22Rv1 (cell line): ENCODE measurements around the gene RPA3.

Source experiments
- CTCF ChIP-seq: fragments of 450-650 bp; IDR thresholded peaks from 2 replicates; pipeline ENCODE4 v1.5.1; 2017; ENCODE audit warnings: mild to moderate bottlenecking
- ZFX ChIP-seq: fragments of 450-650 bp; IDR thresholded peaks from 2 replicates; pipeline ENCODE4 v1.6.1; 2017; ENCODE audit warnings: antibody characterized with exemption, borderline replicate concordance

DNA sequence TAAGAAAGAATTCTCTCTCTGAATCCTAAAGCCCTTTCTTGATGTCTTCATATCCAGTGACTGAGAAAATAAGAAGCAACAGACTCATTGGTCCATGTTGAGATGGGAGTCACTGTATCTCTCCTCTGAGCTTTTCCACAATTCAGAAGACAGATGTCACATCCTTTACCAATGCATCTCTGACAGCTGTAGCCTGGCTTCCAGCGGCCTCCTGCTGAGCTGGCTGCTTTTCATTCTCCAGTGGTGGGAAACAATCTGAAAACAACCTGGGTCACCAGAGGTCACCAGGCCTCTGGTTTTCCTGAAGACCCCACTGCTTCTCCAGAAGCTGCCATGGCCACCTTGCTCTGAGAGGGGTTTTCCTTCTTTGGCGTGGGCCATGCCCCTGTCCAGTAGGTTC is 18.3 kb upstream of the RPA3 start:
- TF ChIP-seq CTCF = no peak
- no peak for TF ChIP-seq ZFX
